Coronary artery (tissue), 2 donors: ENCODE results near the gene CHST11.

ENCODE experiments used
- DNase-seq: peaks from one replicate; pipeline ENCODE4 v3.0.0-alpha.2; 2017; ENCODE audit warnings: low spot score
- H3K27ac ChIP-seq, 2 donors: fragments of 200-600 bp; sonication (generic); one replicate each; pipeline ENCODE4 v1.5.1; 2016 to 2019
- H3K4me3 ChIP-seq: fragments of 200-600 bp; sonication (generic); 2 replicates; pipeline ENCODE4 v1.5.1; 2016; ENCODE audit warnings: mild to moderate bottlenecking, moderate library complexity
- CTCF ChIP-seq: fragments of 200-600 bp; sonication (generic); IDR thresholded peaks from one replicate; pipeline ENCODE4 v1.5.1; 2019; ENCODE audit warnings: antibody characterized with exemption

CHST11 gene

GRCh38 chr12:104723895-104724294, 267.1 kb downstream of the CHST11 start:
- no peak overlapping the region for H3K4me3 ChIP-seq
- no peak for DNase-seq
- no peak for TF ChIP-seq CTCF
- no peak overlapping the region for H3K27ac ChIP-seq

- H3K27ac ChIP-seq: no peak overlapping the region
- DNase-seq: no peak
- no peak for TF ChIP-seq CTCF
- no peak overlapping the region for H3K4me3 ChIP-seq
Observed at GRCh38 chr12:104724992-104725585, 268.3 kb downstream of the CHST11 start.

GRCh38 chr12:104725610-104726009, 268.9 kb downstream of the CHST11 start:
- Histone ChIP-seq H3K4me3 (no peak overlapping the region), H3K27ac (no peak overlapping the region)
- no peak for DNase-seq
- no peak for TF ChIP-seq CTCF

GRCh38 chr12:104727726-104728465, 271.1 kb downstream of the CHST11 start:
- no peak for DNase-seq
- no peak overlapping the region for H3K4me3 ChIP-seq
- no peak for TF ChIP-seq CTCF
- H3K27ac ChIP-seq: no peak overlapping the region

- no peak for DNase-seq
- no peak for TF ChIP-seq CTCF
- Histone ChIP-seq H3K27ac (no peak overlapping the region), H3K4me3 (no peak overlapping the region)
Observed at GRCh38 chr12:104729091-104729490, 272.3 kb downstream of the CHST11 start.

- H3K27ac ChIP-seq: no peak overlapping the region
- DNase-seq: no peak
- TF ChIP-seq CTCF: no peak
- H3K4me3 ChIP-seq: no peak overlapping the region
Observed at GRCh38 chr12:104729610-104730446, 273.1 kb downstream of the CHST11 start.
